ENCODE data around the gene NPHP4. TPM values are rescaled to one million over a fixed set of nuclear protein-coding genes. Genes with fewer than 3 reads are reported as not detected.

NPHP4 gene
- total and polyA plus RNA-seq, 10 of the 15 experiments (the other 5 are each of a cell fraction or from before 2014, with no cell fraction given): 0.16 to 10.5 (median 3.1) TPM

DNA sequence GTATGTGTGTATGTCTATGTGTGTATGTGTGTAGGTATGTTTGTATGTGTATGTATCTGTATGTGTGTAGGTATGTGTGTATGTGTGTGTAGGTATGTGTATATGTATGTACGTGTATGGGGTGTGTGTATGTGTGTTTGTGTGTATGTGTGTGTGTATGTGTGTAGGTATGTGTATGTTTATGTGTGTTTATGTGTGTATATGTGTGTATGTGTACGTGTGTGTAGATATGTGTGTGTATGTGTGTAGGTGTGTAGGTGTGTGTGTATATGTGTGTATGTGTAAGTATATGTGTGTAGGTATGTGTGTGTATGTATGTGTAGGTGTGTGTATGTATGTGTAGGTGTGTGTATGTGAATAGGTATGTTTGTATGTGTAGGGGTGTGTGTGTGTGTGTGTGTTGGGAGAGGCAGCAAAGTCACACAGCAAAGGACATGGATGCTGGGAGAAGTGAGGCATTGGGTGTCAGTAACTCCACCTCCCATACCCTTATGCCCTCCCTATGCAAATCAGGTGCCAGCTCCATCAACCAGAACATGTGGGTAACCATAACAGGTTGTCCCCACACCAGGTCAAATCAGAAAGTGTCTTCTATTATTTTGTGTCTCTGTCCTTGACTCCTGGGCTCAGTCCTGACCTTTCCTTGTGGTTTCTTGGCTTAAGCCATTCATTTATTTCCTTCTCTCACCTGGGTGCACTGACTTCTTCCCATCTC lies 38.5 kb upstream of the NPHP4 start (continued):
- TF ChIP-seq, protein P1, sequence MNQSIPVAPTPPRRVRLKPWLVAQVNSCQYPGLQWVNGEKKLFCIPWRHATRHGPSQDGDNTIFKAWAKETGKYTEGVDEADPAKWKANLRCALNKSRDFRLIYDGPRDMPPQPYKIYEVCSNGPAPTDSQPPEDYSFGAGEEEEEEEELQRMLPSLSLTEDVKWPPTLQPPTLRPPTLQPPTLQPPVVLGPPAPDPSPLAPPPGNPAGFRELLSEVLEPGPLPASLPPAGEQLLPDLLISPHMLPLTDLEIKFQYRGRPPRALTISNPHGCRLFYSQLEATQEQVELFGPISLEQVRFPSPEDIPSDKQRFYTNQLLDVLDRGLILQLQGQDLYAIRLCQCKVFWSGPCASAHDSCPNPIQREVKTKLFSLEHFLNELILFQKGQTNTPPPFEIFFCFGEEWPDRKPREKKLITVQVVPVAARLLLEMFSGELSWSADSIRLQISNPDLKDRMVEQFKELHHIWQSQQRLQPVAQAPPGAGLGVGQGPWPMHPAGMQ (IDR thresholded peaks at IDR 0.05; ENCODE audit: borderline replicate concordance): no peak
- TF ChIP-seq, protein P2, sequence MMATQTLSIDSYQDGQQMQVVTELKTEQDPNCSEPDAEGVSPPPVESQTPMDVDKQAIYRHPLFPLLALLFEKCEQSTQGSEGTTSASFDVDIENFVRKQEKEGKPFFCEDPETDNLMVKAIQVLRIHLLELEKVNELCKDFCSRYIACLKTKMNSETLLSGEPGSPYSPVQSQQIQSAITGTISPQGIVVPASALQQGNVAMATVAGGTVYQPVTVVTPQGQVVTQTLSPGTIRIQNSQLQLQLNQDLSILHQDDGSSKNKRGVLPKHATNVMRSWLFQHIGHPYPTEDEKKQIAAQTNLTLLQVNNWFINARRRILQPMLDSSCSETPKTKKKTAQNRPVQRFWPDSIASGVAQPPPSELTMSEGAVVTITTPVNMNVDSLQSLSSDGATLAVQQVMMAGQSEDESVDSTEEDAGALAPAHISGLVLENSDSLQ (IDR thresholded peaks at IDR 0.05): no peak
- TF ChIP-seq SRF (IDR thresholded peaks at IDR 0.05; ENCODE audit: low read depth in 2 of 2, low read length in 2 of 2) (no peak), MXI1 (IDR thresholded peaks at IDR 0.05; ENCODE audit: low read depth, low read length) (no peak), NR2F1 (conservative IDR thresholded peaks at IDR 0.05) (0 out of 2 replicates have a peak, but pooled peaks have one; percentile 7), SIX5 (IDR thresholded peaks at IDR 0.05; ENCODE audit: low read depth, low read length, severe bottlenecking) (no peak), EP300 (IDR thresholded peaks at IDR 0.05; ENCODE audit: borderline replicate concordance in 1 of 2, control insufficient read depth in 1 of 2, low read depth in 2 of 2, low read length in 2 of 2) (no peak), NBN (IDR thresholded peaks at IDR 0.05) (peak; percentile 63; the same call in 1 of the 2 replicates)
- TF ChIP-seq, protein P3, sequence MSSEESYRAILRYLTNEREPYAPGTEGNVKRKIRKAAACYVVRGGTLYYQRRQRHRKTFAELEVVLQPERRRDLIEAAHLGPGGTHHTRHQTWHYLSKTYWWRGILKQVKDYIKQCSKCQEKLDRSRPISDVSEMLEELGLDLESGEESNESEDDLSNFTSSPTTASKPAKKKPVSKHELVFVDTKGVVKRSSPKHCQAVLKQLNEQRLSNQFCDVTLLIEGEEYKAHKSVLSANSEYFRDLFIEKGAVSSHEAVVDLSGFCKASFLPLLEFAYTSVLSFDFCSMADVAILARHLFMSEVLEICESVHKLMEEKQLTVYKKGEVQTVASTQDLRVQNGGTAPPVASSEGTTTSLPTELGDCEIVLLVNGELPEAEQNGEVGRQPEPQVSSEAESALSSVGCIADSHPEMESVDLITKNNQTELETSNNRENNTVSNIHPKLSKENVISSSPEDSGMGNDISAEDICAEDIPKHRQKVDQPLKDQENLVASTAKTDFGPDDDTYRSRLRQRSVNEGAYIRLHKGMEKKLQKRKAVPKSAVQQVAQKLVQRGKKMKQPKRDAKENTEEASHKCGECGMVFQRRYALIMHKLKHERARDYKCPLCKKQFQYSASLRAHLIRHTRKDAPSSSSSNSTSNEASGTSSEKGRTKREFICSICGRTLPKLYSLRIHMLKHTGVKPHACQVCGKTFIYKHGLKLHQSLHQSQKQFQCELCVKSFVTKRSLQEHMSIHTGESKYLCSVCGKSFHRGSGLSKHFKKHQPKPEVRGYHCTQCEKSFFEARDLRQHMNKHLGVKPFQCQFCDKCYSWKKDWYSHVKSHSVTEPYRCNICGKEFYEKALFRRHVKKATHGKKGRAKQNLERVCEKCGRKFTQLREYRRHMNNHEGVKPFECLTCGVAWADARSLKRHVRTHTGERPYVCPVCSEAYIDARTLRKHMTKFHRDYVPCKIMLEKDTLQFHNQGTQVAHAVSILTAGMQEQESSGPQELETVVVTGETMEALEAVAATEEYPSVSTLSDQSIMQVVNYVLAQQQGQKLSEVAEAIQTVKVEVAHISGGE (CRISPR knock-in tag; IDR thresholded peaks at IDR 0.05): no peak

Measured in GM12878 (cell line).